Left lobe of liver (tissue), 2 donors: ENCODE measurements around the gene SLC16A3. TPM values are rescaled to one million over a fixed set of nuclear protein-coding genes. Genes with fewer than 3 reads are reported as not detected.

ENCODE experiments used
- ATAC-seq: fragments of 200-7000 bp; cut with Tn5 transposase; one replicate; pipeline ENCODE4 v1.9.1; 2020; ENCODE audit warnings: mild to moderate bottlenecking, moderate library complexity
- DNase-seq: peaks from one replicate; pipeline ENCODE4 v3.0.0-alpha.2; 2020; ENCODE audit warnings: low spot score
- total RNA-seq: library from RNA; stranded (reverse); gene quantifications from one replicate; pipeline ENCODE4 v1.2.1, GENCODE V29; 2021
- donor health status: DM: no; HTN: no; CAD: no; lungs with moderate emphysema.
- donor health status: DM: no; HTN: yes; CAD: no.

Gene SLC16A3
- total RNA-seq, 1 donor from 2014 or later: 6.9 TPM

DNA sequence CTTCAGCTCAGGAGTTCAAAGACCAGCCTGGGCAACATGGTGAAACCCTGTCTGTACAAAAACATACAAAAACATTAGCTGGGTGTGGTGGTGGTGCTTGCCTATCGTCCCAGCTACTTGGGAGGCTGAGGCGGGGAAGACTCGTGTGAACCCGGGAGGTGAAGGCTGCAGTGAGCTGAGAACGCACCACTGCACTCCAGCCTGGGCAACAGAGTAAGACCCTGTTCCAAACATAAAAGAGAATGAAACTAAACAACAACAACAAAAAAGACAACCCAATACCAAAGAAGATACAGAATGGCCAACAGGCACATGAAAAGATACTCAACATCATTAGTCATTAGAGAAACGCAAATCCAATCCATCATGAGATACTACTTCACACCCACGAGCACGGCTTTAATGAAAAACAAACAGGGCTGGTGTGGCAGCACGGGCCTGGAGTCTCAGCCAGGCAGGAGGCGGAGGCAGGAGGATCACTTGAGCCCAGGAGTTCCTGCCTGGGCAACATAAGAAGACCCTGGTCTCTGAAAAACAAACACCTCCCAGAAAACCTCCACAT, 7.4 kb upstream of the SLC16A3 start:
- DNase-seq (no peak), ATAC-seq (no peak)

DNA sequence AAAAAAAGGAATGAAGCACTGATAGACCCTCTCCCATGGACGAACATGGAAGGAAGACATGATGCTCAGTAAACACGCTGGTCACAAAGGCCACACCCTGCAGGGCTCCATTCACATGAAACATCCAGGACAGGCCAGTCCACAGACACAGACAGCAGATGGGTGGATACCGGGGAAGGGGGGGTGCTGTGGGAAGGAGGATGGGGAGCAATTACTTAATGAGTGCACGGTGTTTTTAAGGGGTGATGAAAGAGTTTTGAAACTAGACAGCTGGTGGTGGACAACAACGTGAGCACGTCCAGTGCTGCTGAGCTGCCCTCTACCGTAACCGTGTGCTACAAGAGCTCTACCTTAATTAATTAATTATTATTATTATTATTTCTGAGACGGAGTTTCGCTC, 6.0 kb upstream of the SLC16A3 start:
- ATAC-seq (no peak), DNase-seq (no peak)

DNA sequence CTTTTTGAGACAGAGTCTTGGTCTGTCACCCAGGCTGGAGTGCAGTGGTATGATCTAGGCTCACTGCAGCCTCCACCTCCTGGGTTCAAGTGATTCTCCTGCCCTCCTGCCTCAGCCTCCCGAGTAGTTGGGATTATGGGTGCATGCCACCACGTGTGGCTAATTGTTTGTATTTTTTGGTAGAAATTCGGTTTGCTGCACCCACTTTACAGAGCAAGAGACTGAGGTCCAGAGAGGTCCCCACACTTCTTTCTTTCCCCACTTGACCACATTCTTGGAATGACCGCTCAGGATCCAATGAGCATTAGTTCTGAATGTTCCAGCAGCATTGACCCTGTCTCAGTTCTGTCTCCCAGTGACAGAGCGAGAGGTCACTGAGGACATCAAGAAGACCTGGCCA, 5.3 kb upstream of the SLC16A3 start:
- ATAC-seq: no peak
- DNase-seq: no peak

DNA sequence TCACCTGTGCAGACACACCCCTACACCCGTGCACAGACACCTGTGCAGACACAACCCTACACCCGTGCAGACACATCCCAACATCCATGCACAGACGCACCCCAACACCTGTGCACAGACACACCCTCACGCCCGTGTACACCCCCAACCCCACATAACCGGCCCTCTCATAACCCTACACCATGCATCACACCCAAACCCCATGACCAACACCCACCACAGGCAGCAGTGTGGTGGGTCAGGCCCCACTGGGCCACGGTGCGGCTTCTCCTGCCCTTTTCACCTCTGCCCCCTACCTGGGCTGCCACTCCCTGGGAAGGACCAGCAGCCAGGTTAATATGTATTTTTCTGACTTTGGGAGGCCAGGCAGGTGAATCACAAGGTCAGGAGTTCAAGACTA, 4.2 kb upstream of the SLC16A3 start:
- DNase-seq (no peak), ATAC-seq (no peak)

DNA sequence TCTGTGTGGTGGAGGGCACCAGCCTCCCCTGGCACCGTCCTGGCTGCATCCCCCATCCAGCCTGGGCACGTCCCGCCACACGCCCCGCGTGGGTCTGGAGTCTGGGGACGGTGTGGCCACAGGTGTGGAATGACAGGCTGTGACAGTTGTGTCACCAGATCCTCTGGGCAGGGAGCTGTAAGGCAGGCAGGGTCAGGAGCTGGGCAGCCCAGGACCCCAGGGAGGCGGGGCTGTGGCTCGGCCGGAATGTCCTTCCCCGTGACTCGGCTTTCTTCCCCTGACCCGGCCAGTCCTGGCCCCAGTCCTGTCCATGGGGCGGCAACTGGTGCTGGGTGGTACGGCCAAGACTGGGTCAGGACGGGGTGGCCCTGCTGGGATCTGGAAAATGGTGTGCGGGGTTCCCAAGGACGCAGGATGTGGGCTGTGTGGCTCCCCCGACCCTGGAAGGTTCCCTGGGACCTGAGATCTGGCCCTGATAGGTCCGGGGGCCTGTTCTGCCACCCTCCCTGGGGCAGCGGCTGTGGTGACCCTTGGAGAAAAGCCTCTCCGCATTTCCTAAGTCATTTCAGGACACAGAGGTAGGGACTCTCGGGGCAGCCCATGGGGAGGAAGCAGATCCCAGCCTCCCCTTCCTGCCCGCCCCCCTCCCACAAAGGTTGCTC, 3.3 kb upstream of the SLC16A3 start:
- ATAC-seq: no peak

DNA sequence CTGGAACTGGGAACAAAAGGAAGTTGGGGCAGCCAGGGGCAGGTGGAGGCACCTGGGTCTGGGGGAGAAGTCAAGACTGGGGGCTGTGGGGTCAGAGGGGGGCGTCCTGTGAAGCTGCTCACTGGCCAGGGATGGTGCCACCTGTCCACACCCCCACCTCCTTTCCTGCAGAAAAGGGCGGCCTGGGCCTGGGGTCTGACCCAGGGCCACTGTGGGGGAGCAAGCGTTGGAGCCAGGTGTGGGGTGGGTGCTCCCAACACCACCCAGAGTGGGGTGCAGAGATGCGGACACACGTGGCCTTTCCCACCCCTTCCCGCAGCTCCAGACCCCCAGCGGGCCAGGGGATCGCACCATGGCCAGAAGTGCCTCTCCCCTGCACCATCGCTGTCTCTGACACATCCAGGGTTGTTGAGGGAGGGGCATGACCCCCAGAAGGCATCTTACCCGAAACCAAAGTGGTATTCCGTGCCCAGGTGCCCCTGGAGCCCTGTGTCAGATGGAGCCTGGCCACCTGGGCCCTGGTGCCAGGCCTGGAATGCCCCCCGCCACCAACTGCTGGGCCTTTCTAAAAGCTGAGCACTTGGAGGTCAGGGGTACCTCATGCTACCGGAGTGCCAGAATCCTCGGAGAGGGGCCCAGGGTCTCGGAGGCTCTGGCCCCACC, 2.6 kb upstream of the SLC16A3 start:
- no peak for ATAC-seq
- DNase-seq: no peak

More for the DNA sequence above, 3.3 kb upstream of the SLC16A3 start:
- no peak for DNase-seq

DNA sequence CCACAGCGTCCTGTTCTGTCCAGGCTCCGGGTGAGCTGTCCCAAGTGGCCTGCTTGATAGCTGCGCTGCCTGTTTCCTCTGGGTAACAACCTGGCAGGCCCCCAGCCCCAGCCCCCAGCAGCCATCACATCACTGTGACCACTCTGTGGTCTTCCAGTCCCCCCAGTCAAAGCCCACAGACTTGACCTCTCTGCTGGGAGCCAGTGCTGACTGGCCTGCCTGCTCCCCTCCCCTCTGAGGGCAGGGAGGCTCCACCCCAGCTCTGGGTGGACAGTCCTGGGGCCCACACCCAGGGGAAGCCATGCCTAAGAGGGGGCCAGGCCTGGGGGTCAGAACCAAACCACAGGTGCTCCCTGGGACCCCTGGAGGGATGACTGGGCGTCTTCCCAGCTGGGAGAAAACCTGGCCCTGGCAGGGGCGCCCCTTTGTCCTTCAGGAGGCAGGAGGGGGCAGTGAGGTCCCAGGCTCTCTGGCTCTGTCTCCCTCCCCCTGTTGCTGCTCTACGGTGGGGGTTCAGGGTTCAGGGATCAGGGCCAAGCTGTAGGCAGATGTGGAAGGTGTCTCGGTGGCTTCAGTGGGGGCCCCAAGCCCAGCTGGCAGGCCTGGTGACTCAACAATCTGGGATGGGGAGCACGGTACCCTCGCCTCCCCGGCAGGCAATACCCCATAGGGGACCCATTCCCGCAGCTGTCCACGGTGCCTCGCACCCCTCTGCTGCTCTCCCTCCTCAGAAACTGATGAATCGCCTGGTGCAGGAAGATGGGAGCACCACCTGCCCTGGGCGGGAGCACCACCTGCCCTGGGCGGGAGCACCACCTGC, 1.8 kb upstream of the SLC16A3 start:
- no peak for ATAC-seq
- no peak for DNase-seq

DNA sequence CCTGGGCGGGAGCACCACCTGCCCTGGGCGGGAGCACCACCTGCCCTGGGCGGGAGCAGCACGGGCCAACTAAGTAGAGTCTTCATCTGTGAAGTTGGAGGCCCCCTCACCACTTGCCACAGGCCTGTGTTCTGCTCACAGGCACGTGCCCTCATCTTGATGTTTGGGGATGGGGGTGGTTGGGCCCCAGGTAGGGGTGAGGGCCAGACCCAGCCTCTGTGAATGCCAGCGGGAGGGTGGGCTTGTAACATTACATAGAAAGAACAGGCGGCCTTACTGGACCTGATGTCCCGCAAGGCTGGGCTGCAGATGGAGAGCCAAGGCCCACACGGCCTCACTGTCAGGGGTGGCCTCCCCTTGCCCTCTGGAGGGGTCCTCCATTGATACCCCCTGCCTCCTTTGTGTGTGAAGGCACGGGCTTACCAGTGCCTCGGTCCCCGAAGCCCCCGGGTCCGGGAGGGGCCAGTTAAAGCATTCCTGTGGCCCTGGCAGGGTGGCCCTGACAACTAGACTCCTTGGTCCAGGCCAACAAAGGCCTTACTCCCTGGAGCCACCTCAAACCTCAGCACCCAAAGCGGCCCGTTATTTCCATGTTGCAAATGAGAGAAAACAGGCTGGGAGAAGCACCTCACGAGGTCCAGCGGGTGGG, 1.1 kb upstream of the SLC16A3 start:
- ATAC-seq (no peak), DNase-seq (no peak)

DNA sequence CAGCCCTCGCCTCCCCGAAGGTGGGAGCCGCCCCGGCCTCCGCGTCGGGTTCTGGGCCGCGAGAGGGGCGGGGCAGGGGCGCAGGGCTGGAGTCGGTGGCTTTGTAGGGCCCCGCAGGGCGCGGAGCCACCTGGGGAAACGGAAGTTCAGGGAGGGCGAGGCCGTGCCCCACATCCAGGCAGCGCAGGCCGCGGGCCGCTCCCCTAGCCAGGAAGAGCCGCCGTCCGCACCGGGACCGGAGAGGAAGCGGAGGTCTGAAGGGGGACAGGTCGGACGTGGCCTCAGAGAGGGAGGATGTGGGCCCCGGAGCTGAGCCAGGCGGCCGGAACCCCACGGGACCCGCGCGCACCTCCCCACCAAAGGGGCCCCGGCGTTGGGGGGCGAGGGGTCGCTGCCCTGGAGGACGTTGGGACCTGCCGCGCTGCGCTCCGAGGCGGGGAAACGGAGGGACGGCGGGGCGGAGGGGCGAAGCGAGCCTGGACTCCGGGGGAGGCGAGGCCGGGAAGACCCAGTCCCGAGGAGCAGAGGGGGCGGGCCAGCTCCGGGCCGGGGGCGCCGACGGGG, 482 bp upstream of the SLC16A3 start:
- no peak for ATAC-seq
- peak; percentile 61 for DNase-seq

DNA sequence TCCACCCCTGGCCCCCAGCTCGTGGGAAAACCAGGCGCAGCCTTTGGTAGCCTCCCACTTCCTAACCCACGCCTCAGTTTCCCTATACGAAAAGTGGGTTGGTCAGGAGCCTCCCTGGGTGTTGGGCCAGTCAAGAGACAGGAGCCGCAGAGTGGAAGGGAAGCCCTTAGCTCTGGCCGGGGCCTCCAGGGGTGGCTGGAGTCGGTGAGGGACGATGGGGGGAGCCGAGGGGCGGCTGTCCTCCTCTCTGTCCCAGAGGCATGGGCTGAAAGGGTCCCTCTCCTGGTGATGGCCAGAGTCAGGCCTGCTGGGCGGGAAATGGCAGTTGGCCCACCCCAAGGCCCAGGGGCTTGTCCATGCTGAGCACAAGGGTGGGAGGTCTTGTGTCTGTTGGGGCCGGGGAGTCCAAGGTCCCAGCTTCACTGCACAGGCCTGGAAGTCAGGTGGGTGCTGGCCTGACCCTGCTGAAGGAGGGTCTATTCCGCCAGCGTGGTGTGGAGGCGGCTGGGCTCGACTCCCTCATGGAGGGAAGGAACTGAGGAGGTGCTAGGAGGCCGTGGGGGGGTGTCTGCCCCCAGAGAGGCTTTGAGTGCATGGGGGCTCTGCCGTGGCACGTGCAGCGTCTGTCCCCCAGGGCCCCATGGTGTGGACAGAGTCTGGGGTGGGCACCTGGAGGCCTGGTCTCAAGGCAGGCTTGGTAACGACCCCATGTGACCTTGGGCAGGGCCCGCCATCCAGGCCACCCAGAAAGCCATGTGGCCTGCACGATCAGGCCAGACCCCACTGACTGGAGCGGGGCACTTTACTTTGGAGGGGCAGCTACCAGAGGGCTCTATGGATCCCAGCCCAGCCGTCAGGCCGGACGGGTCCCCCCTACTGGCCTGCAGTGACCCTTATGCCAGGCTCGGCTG, 1.1 kb downstream of the SLC16A3 start:
- ATAC-seq (no peak), DNase-seq (peak; percentile 57)

DNA sequence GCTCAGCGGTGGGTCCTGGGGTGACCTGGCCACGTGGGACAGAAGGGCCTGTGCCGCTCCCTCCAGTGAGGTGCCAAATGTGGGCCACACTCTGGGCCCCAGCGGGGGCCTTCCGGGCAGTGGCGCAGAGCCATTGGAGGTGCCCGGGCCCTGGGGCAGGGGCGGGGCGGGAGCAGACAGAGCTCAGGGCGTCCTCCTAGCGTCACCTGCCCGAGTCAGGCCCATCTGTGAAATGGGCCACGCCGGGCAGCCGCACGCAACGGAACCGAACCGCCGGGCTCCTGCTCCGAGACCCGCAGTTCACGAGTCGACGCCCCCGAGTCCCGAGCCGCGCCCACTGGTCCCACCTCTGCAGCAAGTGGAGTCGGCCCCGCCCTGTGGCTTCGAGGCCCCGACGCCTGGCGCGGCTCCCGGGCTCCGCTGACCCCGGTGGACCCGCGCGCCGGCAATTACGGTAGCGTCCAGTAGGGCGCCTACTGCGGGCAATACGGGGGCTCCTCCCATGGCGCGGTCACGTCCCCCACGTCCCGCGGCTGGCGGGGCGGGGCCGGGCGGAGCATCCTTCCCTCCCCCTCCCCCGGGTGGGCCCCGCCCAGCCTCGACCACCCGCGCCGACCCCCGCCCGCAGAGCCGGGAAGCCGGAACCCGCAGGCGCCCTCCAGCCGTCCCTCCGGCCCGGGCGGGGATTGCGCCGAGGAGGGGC, 1.9 kb downstream of the SLC16A3 start:
- DNase-seq (peak; percentile 91), ATAC-seq (peak; percentile 80)

DNA sequence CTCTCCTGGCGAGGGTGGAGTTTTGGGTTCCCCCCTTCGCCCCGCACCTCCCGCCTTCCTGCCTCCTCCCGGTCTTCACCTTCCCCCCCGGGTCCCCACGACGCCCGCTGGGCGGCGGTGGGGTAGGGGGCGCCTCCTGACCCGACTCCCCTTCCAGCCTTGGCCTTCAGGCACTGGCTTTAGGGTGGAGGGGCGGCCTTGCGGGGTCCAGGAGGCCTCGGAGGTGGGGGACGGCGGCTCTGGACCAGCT, 2.4 kb downstream of the SLC16A3 start:
- ATAC-seq (peak; percentile 1), DNase-seq (no peak)

DNA sequence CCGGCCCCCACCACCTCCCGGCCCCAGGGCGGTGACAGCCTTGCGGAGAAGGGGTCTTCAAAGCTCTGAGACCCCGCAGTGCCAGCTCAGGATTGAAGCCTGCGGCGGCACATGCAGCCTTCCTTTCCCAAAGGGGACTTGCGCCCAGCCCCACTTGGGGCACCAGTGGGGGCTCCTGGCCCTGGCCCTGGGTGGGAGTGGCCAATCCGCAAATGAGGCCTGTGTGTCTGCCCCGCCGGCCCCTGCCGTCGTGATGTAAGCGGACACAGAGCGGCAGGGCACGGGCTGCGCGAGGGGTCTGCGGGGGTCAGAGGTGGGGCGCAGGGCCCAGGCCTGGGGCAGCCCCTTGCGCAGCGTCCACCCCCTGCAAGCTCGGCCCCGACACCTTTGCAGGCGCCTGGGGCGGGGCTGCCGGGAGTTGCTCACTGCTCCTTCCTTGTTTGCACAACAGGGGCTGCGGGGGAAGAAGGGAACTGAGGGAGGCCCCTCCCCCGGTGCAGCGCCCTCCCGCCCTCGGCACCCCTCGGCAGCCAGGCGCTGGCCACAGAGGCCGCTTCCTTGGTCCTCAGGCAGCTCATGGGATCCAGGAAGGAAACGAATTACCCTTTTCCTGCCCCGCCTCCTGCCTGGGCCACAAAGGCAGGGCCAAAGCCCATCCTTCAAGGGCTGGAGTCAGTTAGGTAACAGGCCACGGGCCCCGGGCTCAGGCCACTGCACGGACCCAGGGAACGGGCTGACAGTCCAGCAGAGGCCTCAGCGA, 2.9 kb downstream of the SLC16A3 start:
- peak; percentile 78 for DNase-seq
- ATAC-seq: peak; percentile 36

DNA sequence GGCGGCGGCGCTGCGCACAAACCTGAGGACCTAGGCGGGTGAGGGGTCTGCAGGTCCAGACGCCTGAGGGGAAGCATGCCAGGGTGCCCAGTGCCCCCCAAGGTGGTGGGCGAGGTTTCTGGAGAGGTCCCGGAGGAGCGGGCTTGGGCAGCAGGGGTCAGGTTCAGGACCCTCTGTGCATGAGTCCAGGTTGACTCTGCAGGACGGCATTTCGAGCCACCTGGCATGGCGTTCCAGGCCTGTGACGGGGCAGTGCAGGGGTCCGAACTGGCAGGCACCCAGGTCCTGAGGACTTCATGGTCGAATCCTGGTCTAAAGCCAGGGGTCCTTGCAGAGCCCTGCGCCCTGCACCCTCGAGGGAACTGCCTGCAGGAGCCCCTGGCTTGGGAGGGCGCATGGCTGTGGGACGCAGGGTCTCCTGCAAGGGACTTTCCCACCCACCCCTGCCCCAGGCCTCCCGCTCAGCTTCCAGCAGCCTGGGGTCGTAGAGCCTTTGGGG, 3.5 kb downstream of the SLC16A3 start:
- DNase-seq: peak; percentile 62
- ATAC-seq: no peak

DNA sequence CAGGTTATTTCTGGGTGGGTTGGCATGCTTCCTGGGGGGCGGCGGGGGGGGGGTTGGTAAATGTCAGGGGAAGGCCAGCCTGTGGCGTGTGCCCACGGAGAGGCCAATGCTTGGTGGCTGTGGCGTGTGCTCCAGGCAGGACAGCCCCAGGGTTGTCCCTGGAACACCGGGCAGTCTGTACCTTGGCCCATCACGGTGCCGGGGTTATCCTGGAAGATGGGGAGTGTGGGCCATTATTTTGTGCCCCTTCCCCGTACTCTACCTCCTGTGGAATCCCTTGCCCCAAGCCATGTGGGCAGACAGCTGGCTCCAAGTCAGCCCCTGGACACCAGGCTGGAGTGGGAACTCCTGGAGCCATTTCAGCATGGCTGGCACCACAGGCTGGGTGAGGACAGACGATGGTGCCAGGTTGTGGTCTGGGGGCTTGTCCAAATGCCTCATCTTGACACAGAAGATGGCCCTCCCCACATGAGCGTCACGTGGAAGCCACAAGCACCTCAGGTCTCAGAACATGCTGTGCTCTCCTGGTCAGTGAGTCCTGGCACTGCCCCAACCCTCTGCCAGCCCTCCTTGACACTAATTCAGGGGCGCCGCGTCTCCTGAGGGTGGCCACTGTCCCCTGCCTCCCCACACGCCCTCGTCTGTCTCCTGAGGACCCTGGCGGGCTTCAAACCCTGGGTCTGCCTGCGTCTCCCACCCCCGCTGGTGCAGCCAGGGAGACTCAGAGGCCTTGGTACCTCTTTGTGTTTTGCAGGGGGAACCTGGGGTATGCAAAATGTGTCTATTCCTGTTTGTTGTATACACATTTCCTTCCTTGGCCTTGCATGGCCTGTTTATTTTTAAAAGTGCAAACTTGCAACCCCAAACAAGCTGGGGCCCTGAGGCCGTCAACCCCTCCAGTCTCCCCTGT, 4.3 kb downstream of the SLC16A3 start:
- ATAC-seq (no peak), DNase-seq (no peak)

DNA sequence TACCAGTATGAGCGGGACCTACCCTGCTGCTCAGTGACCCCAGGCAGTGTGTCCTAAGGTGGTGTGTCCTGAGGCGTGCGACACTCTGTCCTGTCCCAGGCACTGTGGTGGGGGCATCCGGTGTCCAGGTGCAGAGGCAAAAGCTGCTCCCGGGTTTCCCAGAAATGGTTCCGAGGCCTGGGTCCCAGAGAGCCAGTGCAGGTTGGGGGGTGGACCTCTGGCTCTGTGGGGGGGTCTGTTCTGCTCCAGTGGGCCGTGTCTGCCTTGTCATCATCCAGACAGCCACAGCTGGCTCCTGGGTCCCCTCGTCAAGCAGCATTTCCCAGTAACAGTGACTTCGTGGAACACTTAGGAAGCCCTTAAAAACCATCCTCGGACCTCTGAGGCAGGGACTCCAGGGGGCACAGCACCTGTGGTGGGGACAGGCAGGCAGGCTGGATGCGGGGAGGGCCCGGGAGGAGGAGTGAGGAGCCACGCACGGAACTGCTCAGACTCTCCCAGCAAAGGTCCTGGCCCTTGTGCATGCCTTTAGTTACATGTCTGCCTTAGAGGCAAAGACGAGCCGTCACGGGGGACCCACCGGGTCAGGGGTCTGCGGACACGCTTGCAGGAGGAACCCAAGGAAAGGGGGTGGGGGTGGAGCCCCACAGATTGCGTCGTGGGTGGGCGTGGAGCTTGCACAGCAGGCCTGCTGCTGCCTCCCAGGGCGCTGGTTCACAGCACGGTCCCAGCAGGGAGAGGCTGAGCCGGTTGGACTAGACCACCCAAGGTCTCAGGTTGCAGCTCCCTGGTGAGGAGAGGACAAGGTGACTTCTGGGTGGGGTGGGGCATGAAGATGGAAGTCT, 5.6 kb downstream of the SLC16A3 start:
- ATAC-seq (no peak), DNase-seq (no peak)
